ENCODE measurements around the gene METTL5. TPM values are rescaled to one million over a fixed set of nuclear protein-coding genes. Genes with fewer than 3 reads are reported as not detected.
"Not testable (repeated sequence)": the region's sequence is repeated elsewhere in the genome, so short reads cannot be mapped to it uniquely, and the experiment has no call there.

The METTL5 gene
- total RNA-seq, 2 donors from 2014 or later, result 12.5 to 28.3 TPM

DNA sequence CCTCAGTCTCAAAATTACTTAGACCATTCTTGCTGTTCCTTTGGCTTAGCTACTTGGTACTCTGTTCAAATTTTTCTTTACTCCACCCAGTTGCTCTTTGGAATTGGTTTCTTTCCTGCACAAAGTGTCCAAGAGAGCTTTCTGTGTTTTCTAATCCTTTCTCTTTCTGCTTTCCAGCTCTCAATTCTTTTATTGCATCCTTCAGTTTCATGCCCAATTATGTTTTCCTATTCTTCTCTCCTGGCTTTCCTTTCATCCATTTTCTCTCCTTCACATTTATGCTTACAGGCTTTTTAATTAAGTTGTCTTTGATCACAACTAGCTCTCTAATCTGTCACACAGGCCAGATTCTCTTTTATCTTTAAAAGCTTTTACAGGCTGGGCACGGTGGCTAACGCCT is 40.8 kb upstream of the METTL5 start:
- Histone ChIP-seq H3K27me3 (no peaks in the 10 kb centered on the region), H3K36me3 (replicated peaks in 1 of 2; ENCODE audit: insufficient read depth in 1 of 2, low read depth in 2 of 2) (no peaks in the 10 kb centered on the region), H3K4me1 (peaks cover 7% of the 10 kb centered on the region), H3K4me3 (no peak overlapping the region), H3K9me3 (no peaks in the 10 kb centered on the region), H3K27ac (no peak overlapping the region)
- intact Hi-C loops (cut with DNase I), result no loop called here
- ATAC-seq (no peak), DNase-seq (no peak)
- TF ChIP-seq, protein P1, sequence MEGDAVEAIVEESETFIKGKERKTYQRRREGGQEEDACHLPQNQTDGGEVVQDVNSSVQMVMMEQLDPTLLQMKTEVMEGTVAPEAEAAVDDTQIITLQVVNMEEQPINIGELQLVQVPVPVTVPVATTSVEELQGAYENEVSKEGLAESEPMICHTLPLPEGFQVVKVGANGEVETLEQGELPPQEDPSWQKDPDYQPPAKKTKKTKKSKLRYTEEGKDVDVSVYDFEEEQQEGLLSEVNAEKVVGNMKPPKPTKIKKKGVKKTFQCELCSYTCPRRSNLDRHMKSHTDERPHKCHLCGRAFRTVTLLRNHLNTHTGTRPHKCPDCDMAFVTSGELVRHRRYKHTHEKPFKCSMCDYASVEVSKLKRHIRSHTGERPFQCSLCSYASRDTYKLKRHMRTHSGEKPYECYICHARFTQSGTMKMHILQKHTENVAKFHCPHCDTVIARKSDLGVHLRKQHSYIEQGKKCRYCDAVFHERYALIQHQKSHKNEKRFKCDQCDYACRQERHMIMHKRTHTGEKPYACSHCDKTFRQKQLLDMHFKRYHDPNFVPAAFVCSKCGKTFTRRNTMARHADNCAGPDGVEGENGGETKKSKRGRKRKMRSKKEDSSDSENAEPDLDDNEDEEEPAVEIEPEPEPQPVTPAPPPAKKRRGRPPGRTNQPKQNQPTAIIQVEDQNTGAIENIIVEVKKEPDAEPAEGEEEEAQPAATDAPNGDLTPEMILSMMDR (IDR thresholded peaks at IDR 0.05), result no peak
- no peak for TF ChIP-seq POLR2A (IDR thresholded peaks at IDR 0.05)
- 93% methylated on average over 2 of the region's 2 CpGs for WGBS, 2 donors

- no peak overlapping the region for H3K4me3 ChIP-seq
- WGBS, 2 donors, result 87 to 89% methylated on average over 2 of the region's 2 CpGs
- H3K4me1 ChIP-seq, result peaks cover 7% of the 10 kb centered on the region
- TF ChIP-seq POLR2A (IDR thresholded peaks at IDR 0.05), result no peak
- intact Hi-C loops (cut with DNase I), result no loop called here
- DNase-seq (no peak), ATAC-seq (no peak)
- H3K36me3 ChIP-seq (replicated peaks in 1 of 2; ENCODE audit: insufficient read depth in 1 of 2, low read depth in 2 of 2), result no peaks in the 10 kb centered on the region
- H3K27me3 ChIP-seq, result no peaks in the 10 kb centered on the region
- H3K9me3 ChIP-seq, result no peaks in the 10 kb centered on the region
- H3K27ac ChIP-seq, result no peak overlapping the region
Observed at GRCh38 chr2:169862816-169863215, 38.1 kb upstream of the METTL5 start.

- DNase-seq (no peak), ATAC-seq (no peak)
- peaks cover 7% of the 10 kb centered on the region for H3K4me1 ChIP-seq
- no peak overlapping the region for H3K27ac ChIP-seq
- intact Hi-C loops (cut with DNase I), result no loop called here
- WGBS, 2 donors, result 92 to 96% methylated on average over 4 of the region's 4 CpGs
- no peaks in the 10 kb centered on the region for H3K27me3 ChIP-seq
- H3K4me3 ChIP-seq, result no peak overlapping the region
- no peaks in the 10 kb centered on the region for H3K9me3 ChIP-seq
- no peaks in the 10 kb centered on the region for H3K36me3 ChIP-seq (replicated peaks in 1 of 2; ENCODE audit: insufficient read depth in 1 of 2, low read depth in 2 of 2)
- no peak for TF ChIP-seq POLR2A (IDR thresholded peaks at IDR 0.05)
- TF ChIP-seq, protein P1 (IDR thresholded peaks at IDR 0.05), result no peak
Observed at GRCh38 chr2:169860149-169860548, 35.4 kb upstream of the METTL5 start.

DNA sequence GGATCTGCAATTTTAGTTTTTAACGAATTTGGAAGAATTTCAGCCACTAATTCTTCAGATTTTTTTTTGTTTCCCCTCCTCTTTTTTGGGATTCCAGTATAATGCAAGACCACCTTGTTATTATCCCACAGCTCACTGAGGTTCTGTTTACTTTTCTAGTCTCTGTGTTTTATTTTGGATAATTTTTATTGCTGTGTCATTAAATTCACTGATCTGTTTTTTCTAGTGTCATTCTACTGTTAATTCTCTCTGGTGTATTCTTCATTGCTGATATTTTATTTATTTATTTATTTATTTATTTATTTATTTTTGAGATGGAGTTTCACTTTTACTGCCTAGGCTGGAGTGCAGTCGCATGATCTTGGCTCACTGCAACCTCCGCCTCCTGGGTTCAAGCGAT is 34.7 kb upstream of the METTL5 start:
- no peak overlapping the region for H3K27ac ChIP-seq
- H3K27me3 ChIP-seq, result no peaks in the 10 kb centered on the region
- no peak for DNase-seq
- peaks cover 7% of the 10 kb centered on the region for H3K4me1 ChIP-seq
- no peak for ATAC-seq
- intact Hi-C loops (cut with DNase I), result no loop called here
- TF ChIP-seq, protein P1 (IDR thresholded peaks at IDR 0.05), result no peak
- TF ChIP-seq POLR2A (IDR thresholded peaks at IDR 0.05), result no peak
- H3K4me3 ChIP-seq, result no peak overlapping the region
- no peaks in the 10 kb centered on the region for H3K36me3 ChIP-seq (replicated peaks in 1 of 2; ENCODE audit: insufficient read depth in 1 of 2, low read depth in 2 of 2)
- 91 to 98% methylated on average over 4 of the region's 4 CpGs for WGBS, 2 donors
- no peaks in the 10 kb centered on the region for H3K9me3 ChIP-seq

DNA sequence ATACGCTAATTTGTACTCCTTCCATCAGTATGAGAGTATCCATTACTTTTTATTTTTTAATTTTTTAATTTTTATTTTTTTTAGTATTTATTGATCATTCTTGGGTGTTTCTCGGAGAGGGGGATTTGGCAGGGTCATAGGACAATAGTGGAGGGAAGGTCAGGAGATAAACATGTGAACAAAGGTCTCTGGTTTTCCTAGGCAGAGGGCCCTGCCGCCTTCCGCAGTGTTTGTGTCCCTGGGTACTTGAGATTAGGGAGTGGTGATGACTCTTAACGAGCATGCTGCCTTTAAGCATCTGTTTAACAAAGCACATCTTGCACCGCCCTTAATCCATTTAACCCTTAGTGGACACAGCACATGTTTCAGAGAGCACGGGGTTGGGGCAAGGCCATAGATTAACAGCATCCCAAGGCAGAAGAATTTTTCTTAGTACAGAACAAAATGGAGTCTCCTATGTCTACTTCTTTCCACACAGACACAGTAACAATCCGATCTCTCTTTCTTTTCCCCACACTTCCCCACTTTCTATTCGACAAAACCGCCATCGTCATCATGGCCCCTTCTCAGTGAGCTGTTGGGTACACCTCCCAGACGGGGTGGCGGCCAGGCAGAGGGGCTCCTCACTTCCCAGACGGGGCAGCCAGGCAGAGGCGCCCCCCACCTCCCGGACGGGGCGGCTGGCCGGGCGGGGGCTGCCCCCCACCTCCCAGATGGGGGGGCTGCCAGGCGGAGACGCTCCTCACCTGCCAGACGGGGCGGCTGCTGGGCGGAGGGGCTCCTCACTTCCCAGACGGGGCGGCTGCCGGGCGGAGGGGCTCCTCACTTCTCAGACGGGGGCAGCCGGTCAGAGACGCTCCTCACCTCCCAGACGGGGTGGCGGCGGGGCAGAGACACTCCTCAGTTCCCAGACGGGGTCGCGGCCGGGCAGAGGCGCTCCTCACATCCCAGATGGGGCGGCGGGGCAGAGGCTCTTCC is 30.9 kb upstream of the METTL5 start:
- ATAC-seq; H3K36me3 ChIP-seq (replicated peaks in 1 of 2; ENCODE audit: insufficient read depth in 1 of 2, low read depth in 2 of 2); H3K4me3 ChIP-seq; H3K9me3 ChIP-seq; H3K4me1 ChIP-seq; intact Hi-C loops (cut with DNase I); H3K27me3 ChIP-seq; H3K27ac ChIP-seq; DNase-seq: not testable (repeated sequence)
- 89 to 94% methylated on average over 30 of the region's 42 CpGs for WGBS, 2 donors
